ENCODE measurements around the gene TSPAN31. TPM values are rescaled to one million over a fixed set of nuclear protein-coding genes. Genes with fewer than 3 reads are reported as not detected.

TSPAN31 gene
- total and polyA plus RNA-seq, 9 of the 15 experiments (the other 6 are each of a cell fraction or from before 2014, with no cell fraction given), result 11.3 to 26.4 (median 14.3) TPM

DNA sequence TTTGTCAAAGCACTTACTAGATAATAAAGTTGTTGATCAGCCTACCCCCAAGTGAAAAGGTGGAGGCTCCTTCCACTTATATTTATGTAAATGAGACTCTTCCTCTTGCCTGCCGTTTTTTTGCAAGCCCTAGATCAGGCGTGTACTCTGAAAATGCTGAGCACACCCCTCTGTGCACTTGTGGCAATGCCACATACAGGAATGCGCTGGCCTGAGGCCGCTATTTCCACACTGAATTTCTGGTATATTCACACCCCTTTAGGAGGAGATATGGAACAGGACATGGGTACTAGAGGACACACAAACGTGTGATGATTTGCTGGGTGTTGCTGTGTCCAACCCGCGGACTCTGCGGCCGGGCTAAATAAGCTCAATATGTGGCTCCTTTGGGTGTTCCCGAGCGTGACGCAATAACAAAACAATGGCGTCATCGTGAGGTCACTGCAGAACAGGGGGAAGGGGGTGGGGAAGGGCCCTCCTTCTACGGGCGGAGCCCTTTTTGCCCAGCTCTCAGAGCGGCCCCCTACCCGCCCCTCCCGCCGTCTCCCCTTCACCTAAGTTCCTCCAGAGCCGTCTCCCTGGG is 554 bp upstream of the TSPAN31 start (continued):
- no peak for TF ChIP-seq CLOCK (CRISPR knock-in tag; IDR thresholded peaks at IDR 0.05; ENCODE audit: borderline replicate concordance)
- no peak for TF ChIP-seq CREB5 (CRISPR knock-in tag; IDR thresholded peaks at IDR 0.05)
- TF ChIP-seq, protein P1, sequence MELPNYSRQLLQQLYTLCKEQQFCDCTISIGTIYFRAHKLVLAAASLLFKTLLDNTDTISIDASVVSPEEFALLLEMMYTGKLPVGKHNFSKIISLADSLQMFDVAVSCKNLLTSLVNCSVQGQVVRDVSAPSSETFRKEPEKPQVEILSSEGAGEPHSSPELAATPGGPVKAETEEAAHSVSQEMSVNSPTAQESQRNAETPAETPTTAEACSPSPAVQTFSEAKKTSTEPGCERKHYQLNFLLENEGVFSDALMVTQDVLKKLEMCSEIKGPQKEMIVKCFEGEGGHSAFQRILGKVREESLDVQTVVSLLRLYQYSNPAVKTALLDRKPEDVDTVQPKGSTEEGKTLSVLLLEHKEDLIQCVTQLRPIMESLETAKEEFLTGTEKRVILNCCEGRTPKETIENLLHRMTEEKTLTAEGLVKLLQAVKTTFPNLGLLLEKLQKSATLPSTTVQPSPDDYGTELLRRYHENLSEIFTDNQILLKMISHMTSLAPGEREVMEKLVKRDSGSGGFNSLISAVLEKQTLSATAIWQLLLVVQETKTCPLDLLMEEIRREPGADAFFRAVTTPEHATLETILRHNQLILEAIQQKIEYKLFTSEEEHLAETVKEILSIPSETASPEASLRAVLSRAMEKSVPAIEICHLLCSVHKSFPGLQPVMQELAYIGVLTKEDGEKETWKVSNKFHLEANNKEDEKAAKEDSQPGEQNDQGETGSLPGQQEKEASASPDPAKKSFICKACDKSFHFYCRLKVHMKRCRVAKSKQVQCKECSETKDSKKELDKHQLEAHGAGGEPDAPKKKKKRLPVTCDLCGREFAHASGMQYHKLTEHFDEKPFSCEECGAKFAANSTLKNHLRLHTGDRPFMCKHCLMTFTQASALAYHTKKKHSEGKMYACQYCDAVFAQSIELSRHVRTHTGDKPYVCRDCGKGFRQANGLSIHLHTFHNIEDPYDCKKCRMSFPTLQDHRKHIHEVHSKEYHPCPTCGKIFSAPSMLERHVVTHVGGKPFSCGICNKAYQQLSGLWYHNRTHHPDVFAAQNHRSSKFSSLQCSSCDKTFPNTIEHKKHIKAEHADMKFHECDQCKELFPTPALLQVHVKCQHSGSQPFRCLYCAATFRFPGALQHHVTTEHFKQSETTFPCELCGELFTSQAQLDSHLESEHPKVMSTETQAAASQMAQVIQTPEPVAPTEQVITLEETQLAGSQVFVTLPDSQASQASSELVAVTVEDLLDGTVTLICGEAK (IDR thresholded peaks at IDR 0.05), result no peak
- TF ChIP-seq, protein P1 (CRISPR knock-in tag; IDR thresholded peaks at IDR 0.05), result no peak
- TF ChIP-seq ZFP36 (IDR thresholded peaks at IDR 0.05; ENCODE audit: low read depth, low read length, partially characterized antibody), result no peak
- TF ChIP-seq RCOR1 (IDR thresholded peaks at IDR 0.05; ENCODE audit: borderline replicate concordance in 1 of 2, low read depth in 2 of 2, low read length in 2 of 2), result peak in 1 of 2 experiments; percentile 82; a peak in 2 of 4 replicates
- no peak for TF ChIP-seq SETDB1 (IDR thresholded peaks at IDR 0.05; ENCODE audit: low read length)
- TF ChIP-seq NR2C2 (CRISPR knock-in tag; IDR thresholded peaks at IDR 0.05), result peak; percentile 74
- 0 out of 2 replicates have a peak, but pooled peaks have one; percentile 46 for TF ChIP-seq NR2C2 (tag; IDR thresholded peaks at IDR 0.05)
- TF ChIP-seq GTF2B (IDR thresholded peaks at IDR 0.05; ENCODE audit: extremely low read depth, insufficient read length), result no peak
- TF ChIP-seq, protein P2, sequence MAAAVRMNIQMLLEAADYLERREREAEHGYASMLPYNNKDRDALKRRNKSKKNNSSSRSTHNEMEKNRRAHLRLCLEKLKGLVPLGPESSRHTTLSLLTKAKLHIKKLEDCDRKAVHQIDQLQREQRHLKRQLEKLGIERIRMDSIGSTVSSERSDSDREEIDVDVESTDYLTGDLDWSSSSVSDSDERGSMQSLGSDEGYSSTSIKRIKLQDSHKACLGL (CRISPR knock-in tag; IDR thresholded peaks at IDR 0.05; ENCODE audit: borderline replicate concordance, poor library complexity, severe bottlenecking), result no peak
- no peak for TF ChIP-seq ZZZ3 (IDR thresholded peaks at IDR 0.05)

Measured in K562 (cell line).